K562 (cell line): ENCODE results near the gene PRTFDC1. TPM values are rescaled to one million over a fixed set of nuclear protein-coding genes. Genes with fewer than 3 reads are reported as not detected.
A peak's percentile ranks its signal among the peaks of the same experiment; 100 is the strongest.
"Not testable (repeated sequence)": the region's sequence is repeated elsewhere in the genome, so short reads cannot be mapped to it uniquely, and the experiment has no call there.

Source experiments
- ATAC-seq: fragments of 200-7000 bp; cut with Tn5 transposase; 3 replicates; pipeline ENCODE4 v1.9.1; 2020; ENCODE audit warnings: moderate library complexity
- BruUV-seq: library from RNA; stranded (reverse); fragments of 400-500 nt; replicated peaks from 2 replicates; lab custom pipeline; 2021; lab: Mats Ljungman, UMichigan
- CTCF ChIA-PET: fragments of 300-600 bp; formaldehyde crosslinking; extraction: SDS; loops from one replicate; lab custom pipeline; 2021; ENCODE audit warnings: low intra/inter-chr PET ratio; lab: Yijun Ruan, JAX
- POLR2A ChIA-PET: fragments of 300-600, 350-650 bp; sonication (Branson Sonifier 250); formaldehyde crosslinking; extraction: SDS; loops from one replicate; lab custom pipeline; 2021; ENCODE audit warnings: antibody characterized with exemption, inconsistent platforms; lab: Yijun Ruan, JAX
- DNase-seq, 4 experiments: peaks; one replicate each; pipeline versions ENCODE4 v3.0.0 to v3.0.0-alpha.2; 2011 to 2018; ENCODE audit warnings: low spot score in 3 of 4, mixed read lengths in 3 of 4; ENCODE audit errors: extremely low read depth in 1 of 4
- FAIRE-seq: peaks from 2 replicates; lab custom pipeline; 2011; peaks lifted over from hg19 to GRCh38; lab: Jason Lieb, UNC
- H2AFZ ChIP-seq: 2 replicates; pipeline ENCODE4 v1.6.0; 2011; ENCODE audit warnings: low read depth, low read length, control low read depth, inconsistent platforms
- H3K27ac ChIP-seq: fragments of 200-600 bp; 3 replicates; pipeline ENCODE4 v1.8.0; 2011; ENCODE audit warnings: low read depth, mild to moderate bottlenecking, control low read depth, inconsistent platforms, low read length, moderate library complexity, mixed read lengths; ENCODE audit errors: extremely low read depth
- H3K27me3 ChIP-seq, 2 experiments: fragments of 300-600 bp in 1 of 2; 2 replicates in 1 of 2; 3 replicates in 1 of 2; pipeline versions ENCODE4 v1.6.0 to v1.8.0; 2011; ENCODE audit warnings: inconsistent platforms in 2 of 2, low read length in 2 of 2, mild to moderate bottlenecking in 1 of 2, mixed read lengths in 1 of 2, moderate library complexity in 1 of 2; ENCODE audit not compliant: control insufficient read depth in 2 of 2, insufficient read depth in 2 of 2
- H3K36me3 ChIP-seq: fragments of 300-600 bp; 3 replicates; pipeline ENCODE4 v1.8.0; 2011; ENCODE audit warnings: mild to moderate bottlenecking, low read length, inconsistent platforms; ENCODE audit not compliant: control insufficient read depth, insufficient read depth
- H3K4me1 ChIP-seq, 2 experiments: fragments of 200-600 bp in 1 of 2; replicated peaks in 1 of 2; 2 replicates in 1 of 2; 3 replicates in 1 of 2; pipeline versions ENCODE4 v1.5.1 to v1.8.0; 2011; ENCODE audit warnings: inconsistent platforms in 2 of 2, low read length in 2 of 2, mild to moderate bottlenecking in 1 of 2, mixed read lengths in 1 of 2, moderate library complexity in 1 of 2; ENCODE audit not compliant: control insufficient read depth in 2 of 2, insufficient read depth in 2 of 2
- H3K4me2 ChIP-seq: 2 replicates; pipeline ENCODE4 v1.6.1; 2011; ENCODE audit warnings: low read length, control low read depth, inconsistent platforms, mixed read lengths; ENCODE audit not compliant: insufficient read depth
- H3K4me3 ChIP-seq: fragments of 200-600 bp; sonication (generic), shearing (Covaris generic); 2 replicates; pipeline ENCODE4 v1.5.1; 2016; ENCODE audit warnings: control low read depth, inconsistent platforms
- H3K79me2 ChIP-seq: fragments of 200-600 bp; 3 replicates; pipeline ENCODE4 v1.8.0; 2011; ENCODE audit warnings: low read length, inconsistent platforms; ENCODE audit not compliant: control insufficient read depth, insufficient read depth
- H3K9ac ChIP-seq, 2 experiments: 2 replicates each; pipeline versions ENCODE4 v1.6.0 to v1.6.1; 2011; ENCODE audit warnings: low read depth in 2 of 2, low read length in 2 of 2, control low read depth in 1 of 2, inconsistent platforms in 1 of 2, mild to moderate bottlenecking in 1 of 2, mixed read lengths in 1 of 2; ENCODE audit not compliant: insufficient read depth in 1 of 2
- H3K9me1 ChIP-seq: one replicate; pipeline ENCODE4 v1.6.0; 2011; ENCODE audit warnings: inconsistent platforms, mild to moderate bottlenecking, low read length, moderate library complexity; ENCODE audit not compliant: control insufficient read depth, insufficient read depth
- H3K9me3 ChIP-seq: replicated peaks from 2 replicates; pipeline ENCODE4 v1.5.1; 2011; ENCODE audit warnings: low read depth, low read length, inconsistent platforms; ENCODE audit not compliant: control insufficient read depth, insufficient read depth
- H4K20me1 ChIP-seq: replicated peaks from 2 replicates; pipeline ENCODE4 v1.6.1; 2011; ENCODE audit warnings: low read length, inconsistent platforms, mixed read lengths; ENCODE audit not compliant: control insufficient read depth, insufficient read depth
- KAT7 ChIP-seq: sonication (generic); formaldehyde crosslinking; IDR thresholded peaks from 2 replicates; pipeline ENCODE4 v1.8.0; 2022; ENCODE audit warnings: missing genetic modification reagents, mild to moderate bottlenecking, borderline replicate concordance
- RFX1 ChIP-seq: fragments of 450-650 bp; IDR thresholded peaks from 2 replicates; pipeline ENCODE4 v1.6.1; 2016; ENCODE audit warnings: mild to moderate bottlenecking, moderate library complexity
- TSHZ1 ChIP-seq: fragments of 250-450 bp; sonication (Bioruptor Pico); IDR thresholded peaks from 2 replicates; pipeline ENCODE4 v1.4.0; 2020; ENCODE audit warnings: mild to moderate bottlenecking, moderate library complexity
- ZBTB1 ChIP-seq: sonication (generic); formaldehyde crosslinking; IDR thresholded peaks from 2 replicates; pipeline ENCODE4 v1.8.1; 2023; ENCODE audit warnings: missing genetic modification reagents, low read depth, mild to moderate bottlenecking, borderline replicate concordance
- ZNF41 ChIP-seq: fragments of 250-450 bp; sonication (Bioruptor Pico); conservative IDR thresholded peaks from 2 replicates; pipeline ENCODE4 v1.4.0; 2020; ENCODE audit warnings: mild to moderate bottlenecking
- WGBS: fragments of 100-300 bp; shearing (Covaris generic); methylation state at CpG from one replicate; pipeline ENCODE4 v1.1.6; 2016; ENCODE audit warnings: low coverage, mixed read lengths; ENCODE audit not compliant: insufficient coverage; ENCODE audit errors: missing lambda C conversion rate; 5-methylcytosine and 5-hydroxymethylcytosine counted together
- in situ Hi-C: fragments of 300-500 bp; cut with MboI; formaldehyde crosslinking; loops from 4 replicates; pipeline ENCODE4 v1.15.0; 2018; ENCODE audit warnings: inconsistent platforms, mixed read lengths
- intact Hi-C: fragments of 100-400 bp; cut with micrococcal nuclease; formaldehyde crosslinking; loops from 2 replicates; pipeline ENCODE4 v1.14.2; 2022
- polyA plus RNA-seq, 8 experiments: library from polyadenylated mRNA; depleted of rRNA in 4 of 8; stranded (reverse) in 5 of 8; unstranded in 3 of 8; fragments of >200 nt; fragmentation: Nextera tagmentation in 2 of 8; fragmentation: Illumina TruSeq in 1 of 8; extraction: Ambion mirVana in 2 of 8; extraction: Trizol in 1 of 8; gene quantifications; 2 replicates each; pipeline versions ENCODE4 v1.2.1 to v1.2.3, GENCODE V29; 2011 to 2014; ENCODE audit warnings: inconsistent platforms in 1 of 8, missing spikeins in 1 of 8
- total RNA-seq, 7 experiments: library from RNA; depleted of rRNA in 6 of 7; stranded (reverse); fragments of >200 nt in 6 of 7; fragmentation: Illumina TruSeq in 2 of 7; extraction: Trizol in 2 of 7; gene quantifications; 2 replicates each; pipeline versions ENCODE4 v1.2.1 to v1.2.3, GENCODE V29; 2011 to 2021; ENCODE audit warnings: low replicate concordance in 1 of 7

The PRTFDC1 gene
- total and polyA plus RNA-seq, 9 of the 15 experiments (the other 6 are each of a cell fraction or from before 2014, with no cell fraction given), result 7.0 to 27.6 (median 10.0) TPM

DNA sequence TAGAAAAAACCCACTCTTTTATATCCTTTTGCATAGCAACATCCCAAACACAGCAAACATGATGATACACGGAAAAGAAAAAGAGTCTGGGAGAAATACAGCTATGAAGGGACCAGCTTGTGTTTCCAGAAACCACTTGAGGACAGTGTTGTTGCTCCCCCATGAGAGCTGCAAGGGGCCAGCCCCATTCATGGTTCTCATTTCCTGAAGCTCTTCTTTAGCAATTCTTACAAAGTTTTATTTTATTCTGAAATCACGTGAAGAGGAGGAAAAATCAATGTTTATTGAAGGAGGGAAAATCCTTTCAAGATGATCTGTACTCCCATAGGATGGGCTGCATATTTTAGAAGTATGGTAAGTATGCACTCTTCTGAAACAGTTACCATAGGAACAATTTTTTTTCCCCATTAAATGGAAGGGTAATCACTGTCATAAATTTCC, 17.5 kb upstream of the PRTFDC1 start (continued):
- TF ChIP-seq TSHZ1 (no peak), RFX1 (peak; percentile 38; the same call in 1 of the 2 replicates), ZNF41 (no peak), KAT7 (no peak), ZBTB1 (CRISPR knock-in tag) (no peak)
- TF ChIP-seq, all 486 proteins: peak for 1

- FAIRE-seq, H3K4me3 ChIP-seq, H3K4me1 ChIP-seq, DNase-seq, CTCF ChIA-PET, H3K9me3 ChIP-seq, intact Hi-C loops, H3K9ac ChIP-seq, H3K9me1 ChIP-seq, H3K27ac ChIP-seq, POLR2A ChIA-PET, in situ Hi-C loops, H3K27me3 ChIP-seq, H3K4me2 ChIP-seq, H3K79me2 ChIP-seq, ATAC-seq, H4K20me1 ChIP-seq, BruUV-seq, H3K36me3 ChIP-seq, H2AFZ ChIP-seq: not testable (repeated sequence)
- WGBS, result 76% methylated on average over 11 of the region's 11 CpGs
Measured at GRCh38 chr10:24968951-24969350, 16.5 kb upstream of the PRTFDC1 start.
